HepG2 (cell line): ENCODE data around the gene TMEM63B. TPM values are rescaled to one million over a fixed set of nuclear protein-coding genes. Genes with fewer than 3 reads are reported as not detected.

Experiments
- ATAC-seq: fragments of 200-7000 bp; cut with Tn5 transposase; 3 replicates; pipeline ENCODE4 v1.9.1; 2020; ENCODE audit warnings: mild to moderate bottlenecking, moderate library complexity
- BruUV-seq: library from RNA; stranded (reverse); fragments of 400-500 nt; replicated peaks from 2 replicates; lab custom pipeline; 2021; lab: Mats Ljungman, UMichigan
- CTCF ChIA-PET: fragments of 300-600 bp; formaldehyde crosslinking; extraction: SDS; loops from one replicate; lab custom pipeline; 2021; ENCODE audit warnings: low total read pairs, inconsistent platforms, low intra/inter-chr PET ratio; lab: Yijun Ruan, JAX
- POLR2A ChIA-PET: fragments of 350-600 bp; sonication (Branson Sonifier 250); formaldehyde crosslinking; loops from one replicate; lab custom pipeline; 2020; ENCODE audit warnings: antibody characterized with exemption, inconsistent platforms; lab: Yijun Ruan, JAX
- DNase-seq: peaks from one replicate; pipeline ENCODE4 v3.0.0-alpha.2; 2015; ENCODE audit warnings: low spot score
- FAIRE-seq: peaks from 3 replicates; lab custom pipeline; 2011; peaks lifted over from hg19 to GRCh38; lab: Jason Lieb, UNC
- H2AFZ ChIP-seq: one replicate; pipeline ENCODE4 v1.6.1; 2011; ENCODE audit warnings: low read length, inconsistent platforms
- H3K27ac ChIP-seq: fragments of 300-600 bp; 3 replicates; pipeline ENCODE4 v1.8.0; 2011; ENCODE audit warnings: mixed run types, mild to moderate bottlenecking, mixed read lengths, low read length, inconsistent platforms; ENCODE audit not compliant: insufficient read depth; ENCODE audit errors: extremely low read length
- H3K27me3 ChIP-seq, 2 experiments: fragments of 200-600 bp in 1 of 2; 2 replicates in 1 of 2; 3 replicates in 1 of 2; pipeline versions ENCODE4 v1.6.0 to v1.8.0; 2011; ENCODE audit warnings: low read length in 2 of 2, mild to moderate bottlenecking in 2 of 2, moderate library complexity in 2 of 2, inconsistent platforms in 1 of 2; ENCODE audit not compliant: insufficient read depth in 2 of 2, control insufficient read depth in 1 of 2
- H3K36me3 ChIP-seq, 2 experiments: fragments of 200-600 bp in 1 of 2; replicated peaks in 1 of 2; 2 replicates in 1 of 2; 3 replicates in 1 of 2; pipeline versions ENCODE4 v1.5.1 to v1.8.0; 2011; ENCODE audit warnings: low read length in 2 of 2, inconsistent platforms in 1 of 2; ENCODE audit not compliant: insufficient read depth in 2 of 2, control insufficient read depth in 1 of 2
- H3K4me1 ChIP-seq: 2 replicates; pipeline ENCODE4 v1.5.1; 2012; ENCODE audit warnings: low read length, inconsistent platforms; ENCODE audit not compliant: insufficient read depth
- H3K4me2 ChIP-seq: 2 replicates; pipeline ENCODE4 v1.6.0; 2011; ENCODE audit warnings: low read depth, low read length, inconsistent platforms
- H3K4me3 ChIP-seq, 3 experiments: fragments of 200-600 bp in 1 of 3; sonication (generic), shearing (Covaris generic) in 1 of 3; replicated peaks in 1 of 3; 2 replicates each; pipeline ENCODE4 v1.5.1; 2011 to 2016; ENCODE audit warnings: low read length in 3 of 3, inconsistent platforms in 2 of 3, low read depth in 2 of 3, mild to moderate bottlenecking in 2 of 3, control low read depth in 1 of 3, mixed read lengths in 1 of 3; ENCODE audit not compliant: insufficient read depth in 1 of 3
- H3K79me2 ChIP-seq: one replicate; pipeline ENCODE4 v1.6.1; 2011; ENCODE audit warnings: low read length, inconsistent platforms; ENCODE audit not compliant: insufficient read depth
- H3K9ac ChIP-seq: 2 replicates; pipeline ENCODE4 v1.6.0; 2011; ENCODE audit warnings: mild to moderate bottlenecking, low read depth, low read length, inconsistent platforms; ENCODE audit not compliant: insufficient read depth
- H3K9me3 ChIP-seq: 2 replicates; pipeline ENCODE4 v1.5.1; 2012; ENCODE audit warnings: mild to moderate bottlenecking, low read length
- H4K20me1 ChIP-seq: 2 replicates; pipeline ENCODE4 v1.6.0; 2011; ENCODE audit warnings: inconsistent platforms, mild to moderate bottlenecking, low read length, moderate library complexity; ENCODE audit not compliant: insufficient read depth
- ZC3H13 ChIP-seq: sonication (generic); formaldehyde crosslinking; IDR thresholded peaks from 2 replicates; pipeline ENCODE4 v1.8.1; 2023; ENCODE audit warnings: mild to moderate bottlenecking, missing genetic modification reagents, moderate library complexity
- ZNF792 ChIP-seq: IDR thresholded peaks from 2 replicates; pipeline ENCODE4 v1.6.1; 2016
- WGBS: methylation state at CpG from one replicate; pipeline ENCODE4 v1.1.6; 2017; ENCODE audit warnings: low lambda C conversion rate; 5-methylcytosine and 5-hydroxymethylcytosine counted together
- in situ Hi-C: cut with HindIII; loops from 2 replicates; pipeline ENCODE4 v1.10.0; 2017; ENCODE audit warnings: low pct_unique_long_range_greater_than_20kb; ENCODE audit not compliant: extremely low pct_ligation_motif_present
- intact Hi-C: fragments of 100-400 bp; cut with micrococcal nuclease; formaldehyde crosslinking; loops from one replicate; pipeline ENCODE4 v1.10.0; 2022; ENCODE audit not compliant: unreplicated experiment
- polyA plus RNA-seq, 8 experiments: library from polyadenylated mRNA; depleted of rRNA in 3 of 8; stranded (reverse) in 7 of 8; unstranded in 1 of 8; fragments of >200 nt; fragmentation: Illumina TruSeq in 4 of 8; extraction: Trizol in 4 of 8; gene quantifications; 2 replicates each; pipeline versions ENCODE4 v1.2.1 to v1.2.3, GENCODE V29; 2011 to 2016; ENCODE audit warnings: low read depth in 4 of 8, missing spikeins in 1 of 8, mixed read lengths in 1 of 8; ENCODE audit not compliant: insufficient read depth in 1 of 8
- total RNA-seq, 5 experiments: library from RNA; depleted of rRNA; stranded (reverse); fragments of >200 nt; fragmentation: Illumina TruSeq; extraction: Trizol; gene quantifications; 2 replicates each; pipeline ENCODE4 v1.2.3, GENCODE V29; 2016; ENCODE audit warnings: low read depth in 1 of 5
- TF ChIP-seq, protein P1 (sequence below): sonication (generic); formaldehyde crosslinking; IDR thresholded peaks from 2 replicates; pipeline ENCODE4 v1.5.1; 2020; ENCODE audit warnings: mild to moderate bottlenecking, missing genetic modification reagents, moderate library complexity
- TF ChIP-seq, protein P2 (sequence below): sonication (generic); formaldehyde crosslinking; IDR thresholded peaks from 2 replicates; pipeline ENCODE4 v1.5.0; 2020; ENCODE audit warnings: mild to moderate bottlenecking, missing genetic modification reagents, moderate library complexity

TMEM63B gene
- total and polyA plus RNA-seq, 2 of the 13 experiments (the other 11 are each of a cell fraction or from before 2014, with no cell fraction given), result 27.4 to 75.8 TPM

DNA sequence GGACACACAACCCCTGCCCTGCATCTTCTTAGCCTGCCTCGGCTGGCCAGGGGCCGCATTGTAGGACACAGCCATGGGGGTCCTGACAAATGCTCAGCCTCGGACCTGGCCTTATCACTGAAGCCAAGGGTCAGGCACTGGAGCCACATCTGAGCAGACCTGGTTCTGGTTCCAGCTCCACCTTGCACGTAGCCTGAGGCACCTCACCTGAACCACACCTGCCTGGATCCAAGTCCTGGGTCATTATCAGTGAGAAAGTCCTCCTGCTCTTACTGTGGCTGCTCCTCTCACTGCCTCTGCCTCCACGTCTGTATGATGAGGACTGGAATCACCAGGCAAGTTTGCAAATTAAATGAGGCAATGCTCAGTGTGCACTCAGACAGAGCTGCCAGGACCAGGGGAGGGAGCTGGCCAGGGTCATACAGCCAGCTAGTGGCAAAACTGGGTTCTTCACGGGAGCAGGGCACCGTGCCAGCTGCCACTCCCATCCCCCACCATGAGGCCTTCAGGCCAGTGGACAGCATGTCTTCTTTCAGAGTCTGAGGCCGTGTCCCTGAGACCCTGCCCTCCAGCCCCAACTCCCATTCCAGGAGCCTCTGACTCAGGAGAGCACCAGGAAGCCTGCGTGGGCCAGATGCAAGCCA lies 40.3 kb upstream of the TMEM63B start (continued):
- TF ChIP-seq, protein P1, sequence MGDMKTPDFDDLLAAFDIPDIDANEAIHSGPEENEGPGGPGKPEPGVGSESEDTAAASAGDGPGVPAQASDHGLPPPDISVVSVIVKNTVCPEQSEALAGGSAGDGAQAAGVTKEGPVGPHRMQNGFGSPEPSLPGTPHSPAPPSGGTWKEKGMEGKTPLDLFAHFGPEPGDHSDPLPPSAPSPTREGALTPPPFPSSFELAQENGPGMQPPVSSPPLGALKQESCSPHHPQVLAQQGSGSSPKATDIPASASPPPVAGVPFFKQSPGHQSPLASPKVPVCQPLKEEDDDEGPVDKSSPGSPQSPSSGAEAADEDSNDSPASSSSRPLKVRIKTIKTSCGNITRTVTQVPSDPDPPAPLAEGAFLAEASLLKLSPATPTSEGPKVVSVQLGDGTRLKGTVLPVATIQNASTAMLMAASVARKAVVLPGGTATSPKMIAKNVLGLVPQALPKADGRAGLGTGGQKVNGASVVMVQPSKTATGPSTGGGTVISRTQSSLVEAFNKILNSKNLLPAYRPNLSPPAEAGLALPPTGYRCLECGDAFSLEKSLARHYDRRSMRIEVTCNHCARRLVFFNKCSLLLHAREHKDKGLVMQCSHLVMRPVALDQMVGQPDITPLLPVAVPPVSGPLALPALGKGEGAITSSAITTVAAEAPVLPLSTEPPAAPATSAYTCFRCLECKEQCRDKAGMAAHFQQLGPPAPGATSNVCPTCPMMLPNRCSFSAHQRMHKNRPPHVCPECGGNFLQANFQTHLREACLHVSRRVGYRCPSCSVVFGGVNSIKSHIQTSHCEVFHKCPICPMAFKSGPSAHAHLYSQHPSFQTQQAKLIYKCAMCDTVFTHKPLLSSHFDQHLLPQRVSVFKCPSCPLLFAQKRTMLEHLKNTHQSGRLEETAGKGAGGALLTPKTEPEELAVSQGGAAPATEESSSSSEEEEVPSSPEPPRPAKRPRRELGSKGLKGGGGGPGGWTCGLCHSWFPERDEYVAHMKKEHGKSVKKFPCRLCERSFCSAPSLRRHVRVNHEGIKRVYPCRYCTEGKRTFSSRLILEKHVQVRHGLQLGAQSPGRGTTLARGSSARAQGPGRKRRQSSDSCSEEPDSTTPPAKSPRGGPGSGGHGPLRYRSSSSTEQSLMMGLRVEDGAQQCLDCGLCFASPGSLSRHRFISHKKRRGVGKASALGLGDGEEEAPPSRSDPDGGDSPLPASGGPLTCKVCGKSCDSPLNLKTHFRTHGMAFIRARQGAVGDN (CRISPR knock-in tag), result peak; percentile 75
- TF ChIP-seq, protein P2, sequence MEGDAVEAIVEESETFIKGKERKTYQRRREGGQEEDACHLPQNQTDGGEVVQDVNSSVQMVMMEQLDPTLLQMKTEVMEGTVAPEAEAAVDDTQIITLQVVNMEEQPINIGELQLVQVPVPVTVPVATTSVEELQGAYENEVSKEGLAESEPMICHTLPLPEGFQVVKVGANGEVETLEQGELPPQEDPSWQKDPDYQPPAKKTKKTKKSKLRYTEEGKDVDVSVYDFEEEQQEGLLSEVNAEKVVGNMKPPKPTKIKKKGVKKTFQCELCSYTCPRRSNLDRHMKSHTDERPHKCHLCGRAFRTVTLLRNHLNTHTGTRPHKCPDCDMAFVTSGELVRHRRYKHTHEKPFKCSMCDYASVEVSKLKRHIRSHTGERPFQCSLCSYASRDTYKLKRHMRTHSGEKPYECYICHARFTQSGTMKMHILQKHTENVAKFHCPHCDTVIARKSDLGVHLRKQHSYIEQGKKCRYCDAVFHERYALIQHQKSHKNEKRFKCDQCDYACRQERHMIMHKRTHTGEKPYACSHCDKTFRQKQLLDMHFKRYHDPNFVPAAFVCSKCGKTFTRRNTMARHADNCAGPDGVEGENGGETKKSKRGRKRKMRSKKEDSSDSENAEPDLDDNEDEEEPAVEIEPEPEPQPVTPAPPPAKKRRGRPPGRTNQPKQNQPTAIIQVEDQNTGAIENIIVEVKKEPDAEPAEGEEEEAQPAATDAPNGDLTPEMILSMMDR (CRISPR knock-in tag), result peak; percentile 8; the same call in 1 of the 2 replicates
- TF ChIP-seq ZC3H13 (CRISPR knock-in tag), result 0 out of 2 replicates have a peak, but pooled peaks have one; percentile 38

DNA sequence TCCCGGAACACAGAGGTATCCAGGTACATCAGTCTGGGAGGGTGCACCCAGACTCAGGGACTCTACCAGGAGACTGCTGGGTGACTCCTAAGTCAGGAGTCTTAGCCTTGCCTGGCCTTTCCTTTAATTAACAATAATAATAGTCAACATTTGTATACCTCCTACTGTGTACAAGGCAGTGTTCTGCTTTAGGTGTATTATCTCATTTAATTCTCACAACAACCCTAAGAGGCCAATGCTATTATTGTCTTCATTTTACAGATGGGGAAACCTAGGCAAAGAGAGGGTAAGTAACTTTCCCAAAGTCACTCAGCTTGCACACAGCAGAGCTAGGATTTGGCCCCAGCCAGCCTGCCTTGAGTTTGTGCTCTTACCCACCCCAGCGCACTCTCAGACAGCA lies 39.7 kb upstream of the TMEM63B start:
- BruUV-seq, result no TSS peak
- no peaks in the 10 kb centered on the region for H3K9me3 ChIP-seq
- H3K4me3 ChIP-seq, result no peak overlapping the region
- no peaks in the 10 kb centered on the region for H3K27me3 ChIP-seq
- H3K27ac ChIP-seq, result no peak overlapping the region
- no peak overlapping the region for H3K4me2 ChIP-seq
- WGBS, result 95% methylated on average over 2 of the region's 2 CpGs
- no peaks in the 10 kb centered on the region for H3K36me3 ChIP-seq
- H3K4me1 ChIP-seq, result peaks cover 75% of the 10 kb centered on the region
- TF ChIP-seq ZC3H13 (CRISPR knock-in tag), result 0 out of 2 replicates have a peak, but pooled peaks have one; percentile 13
- no peak for TF ChIP-seq ZNF792 (CRISPR knock-in tag)
- intact Hi-C loops, result no loop called here
- POLR2A ChIA-PET, result interaction anchor here (1.4 kb wide), 1 partner anchor 159 kb away, joined by 3 read pairs; the partner anchor contains the start of gene HSP90AB1
- H2AFZ ChIP-seq, result no peak overlapping the region
- DNase-seq (no peak), FAIRE-seq (no peak), ATAC-seq (no peak)
- no peak overlapping the region for H3K9ac ChIP-seq
- in situ Hi-C loops, result no loop called here
- no peaks in the 10 kb centered on the region for H3K79me2 ChIP-seq
- H4K20me1 ChIP-seq, result no peaks in the 10 kb centered on the region
- CTCF ChIA-PET, result no interaction called here
